ENCODE results near the gene SDC3. TPM values are rescaled to one million over a fixed set of nuclear protein-coding genes. Genes with fewer than 3 reads are reported as not detected.
"Not testable (repeated sequence)": the region's sequence is repeated elsewhere in the genome, so short reads cannot be mapped to it uniquely, and the experiment has no call there.

SDC3 gene
- total RNA-seq, 1 donor from 2014 or later = 15.5 TPM

- no peak for DNase-seq
These were observed 33.4 kb downstream of the SDC3 start for GRCh38 chr1:30875197-30875596.

- DNase-seq = no peak
These were observed 34.4 kb downstream of the SDC3 start for GRCh38 chr1:30874176-30874575.

- no peak for DNase-seq
These were observed 35.7 kb downstream of the SDC3 start for GRCh38 chr1:30872948-30873263.

GRCh38 chr1:30872033-30872947 lies 36.3 kb downstream of the SDC3 start:
- DNase-seq = no peak

- no peak for DNase-seq
These were observed 37.2 kb downstream of the SDC3 start for GRCh38 chr1:30871276-30871871.

GRCh38 chr1:30870656-30871055 lies 37.9 kb downstream of the SDC3 start:
- DNase-seq = no peak

- no peak for DNase-seq
These were observed 38.5 kb downstream of the SDC3 start for GRCh38 chr1:30870035-30870434.

- DNase-seq = no peak
These were observed 39.6 kb downstream of the SDC3 start for GRCh38 chr1:30868833-30869435.

- not testable (repeated sequence) for DNase-seq
These were observed 40.5 kb downstream of the SDC3 start for GRCh38 chr1:30868057-30868456.

GRCh38 chr1:30867537-30867936 lies 41.0 kb downstream of the SDC3 start:
- no peak for DNase-seq

GRCh38 chr1:30866594-30866993 lies 42.0 kb downstream of the SDC3 start:
- no peak for DNase-seq

- DNase-seq = no peak
These were observed 43.9 kb downstream of the SDC3 start for GRCh38 chr1:30864681-30865080.

- DNase-seq = no peak
These were observed 44.5 kb downstream of the SDC3 start for GRCh38 chr1:30863858-30864604.

- no peak for DNase-seq
These were observed 48.3 kb downstream of the SDC3 start for GRCh38 chr1:30860320-30860652.

GRCh38 chr1:30857964-30858363 lies 50.6 kb downstream of the SDC3 start:
- no peak for DNase-seq

GRCh38 chr1:30857062-30857461 lies 51.5 kb downstream of the SDC3 start:
- DNase-seq = no peak

- peak; percentile 25 for DNase-seq
These were observed 52.2 kb downstream of the SDC3 start for GRCh38 chr1:30856260-30856790.

GRCh38 chr1:30855686-30856259 lies 52.8 kb downstream of the SDC3 start:
- peak; percentile 39 for DNase-seq

GRCh38 chr1:30853350-30853749 lies 55.2 kb downstream of the SDC3 start:
- DNase-seq = no peak

GRCh38 chr1:30852026-30852425 lies 56.5 kb downstream of the SDC3 start:
- no peak for DNase-seq

- no peak for DNase-seq
These were observed 57.3 kb downstream of the SDC3 start for GRCh38 chr1:30851286-30851685.

- DNase-seq = no peak
These were observed 58.0 kb downstream of the SDC3 start for GRCh38 chr1:30850607-30851006.
